ENCODE data around the gene REXO2. TPM values are rescaled to one million over a fixed set of nuclear protein-coding genes. Genes with fewer than 3 reads are reported as not detected.

The REXO2 gene
- total RNA-seq, 1 experiment from 2014 or later: 145 TPM

DNA sequence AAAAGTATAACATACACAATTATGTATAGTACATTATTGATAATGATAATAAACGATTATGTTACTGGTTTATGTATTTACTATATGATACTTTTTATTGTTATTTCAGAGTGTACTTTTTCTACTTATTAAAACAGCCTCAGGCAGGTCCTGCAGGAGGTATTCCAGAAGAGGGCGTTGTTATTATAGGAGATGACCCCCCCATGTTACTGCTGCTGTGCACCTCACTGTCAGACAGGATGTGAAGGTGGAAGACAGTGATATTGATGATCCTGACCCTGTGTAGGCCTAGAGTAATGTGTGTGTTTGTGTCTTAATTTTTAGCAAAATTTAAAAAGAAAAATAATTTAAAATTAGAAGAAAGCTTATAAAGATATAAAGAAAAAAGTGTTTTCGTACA, 57.6 kb downstream of the REXO2 start:
- Histone ChIP-seq H3K9me2 (ENCODE audit: insufficient read depth) (no peaks in the 10 kb centered on the region), H4K20me1 (ENCODE audit: insufficient read depth) (no peaks in the 10 kb centered on the region), H3K27me3 (ENCODE audit: insufficient read depth, low read depth) (no peaks in the 10 kb centered on the region), H3K27ac (no peak overlapping the region), H3K36me3 (ENCODE audit: low read depth) (no peaks in the 10 kb centered on the region), H3K4me3 (no peak overlapping the region), H3K4me1 (replicated peaks; ENCODE audit: insufficient read depth) (no peaks in the 10 kb centered on the region), H3K9me3 (ENCODE audit: insufficient read depth, low read depth) (no peaks in the 10 kb centered on the region; the same call in 1 of the 2 replicates), H3F3A (ENCODE audit: insufficient read depth, low read depth) (no peaks in the 10 kb centered on the region), H3K4me2 (no peak overlapping the region), H2AFZ (no peak overlapping the region), H3K79me2 (ENCODE audit: low read depth) (no peaks in the 10 kb centered on the region)
- TF ChIP-seq CTCF (conservative IDR thresholded peaks at IDR 0.05) (no peak), EZH2 (IDR thresholded peaks at IDR 0.05; ENCODE audit: low read depth) (no peak)
- DNase-seq: no peak
- ChIA-PET POLR2A (ENCODE audit: unreplicated experiment) (no interaction called here), CTCF (no interaction called here)
- intact Hi-C loops (cut with micrococcal nuclease; ENCODE audit: unreplicated experiment): no loop called here
- BruUV-seq (replicated peaks): no TSS peak

- H3K27me3 ChIP-seq (ENCODE audit: insufficient read depth, low read depth): no peaks in the 10 kb centered on the region
- no peak overlapping the region for H3K27ac ChIP-seq
- POLR2A ChIA-PET (ENCODE audit: unreplicated experiment): no interaction called here
- intact Hi-C loops (cut with micrococcal nuclease; ENCODE audit: unreplicated experiment): no loop called here
- TF ChIP-seq EZH2 (IDR thresholded peaks at IDR 0.05; ENCODE audit: low read depth): no peak
- no peak for TF ChIP-seq CTCF (conservative IDR thresholded peaks at IDR 0.05)
- no peaks in the 10 kb centered on the region for H3K4me1 ChIP-seq (replicated peaks; ENCODE audit: insufficient read depth)
- no TSS peak for BruUV-seq (replicated peaks)
- CTCF ChIA-PET: no interaction called here
- no peaks in the 10 kb centered on the region for H4K20me1 ChIP-seq (ENCODE audit: insufficient read depth)
- no peak overlapping the region for H3K4me3 ChIP-seq
- no peaks in the 10 kb centered on the region for H3F3A ChIP-seq (ENCODE audit: insufficient read depth, low read depth)
- no peaks in the 10 kb centered on the region for H3K79me2 ChIP-seq (ENCODE audit: low read depth)
- H3K36me3 ChIP-seq (ENCODE audit: low read depth): no peaks in the 10 kb centered on the region
- H3K9me3 ChIP-seq (ENCODE audit: insufficient read depth, low read depth): no peaks in the 10 kb centered on the region; the same call in 1 of the 2 replicates
- no peaks in the 10 kb centered on the region for H3K9me2 ChIP-seq (ENCODE audit: insufficient read depth)
- no peak overlapping the region for H2AFZ ChIP-seq
- no peak overlapping the region for H3K4me2 ChIP-seq
- DNase-seq: no peak
These were observed 60.5 kb downstream of the REXO2 start for GRCh38 chr11:114499756-114500155.

Other genes starting within 250 kb of the REXO2 start
- gene NNMT, start 143.1 kb upstream of the REXO2 start, total RNA-seq (2021): not detected in 2 replicates
- gene C11orf71, start 39.0 kb upstream of the REXO2 start, total RNA-seq (2021): 3.7 and 4.9 TPM in 2 replicates
- 18.9 and 34.7 TPM in 2 replicates for gene RBM7, start 38.8 kb upstream of the REXO2 start, total RNA-seq (2021)
- not detected in 2 replicates for gene NXPE1, start 120.4 kb downstream of the REXO2 start, total RNA-seq (2021)
- gene NXPE4, start 156.3 kb downstream of the REXO2 start, total RNA-seq (2021): not detected in 2 replicates
- gene NXPE2, start 239.1 kb downstream of the REXO2 start, total RNA-seq (2021): not detected in 2 replicates

Data from PC-9 (cell line).